ENCODE data around the gene TBRG1. TPM values are rescaled to one million over a fixed set of nuclear protein-coding genes. Genes with fewer than 3 reads are reported as not detected.

Gene TBRG1
- total RNA-seq, 4 donors from 2014 or later, result 15.4 to 31.2 (median 19.8) TPM

DNA sequence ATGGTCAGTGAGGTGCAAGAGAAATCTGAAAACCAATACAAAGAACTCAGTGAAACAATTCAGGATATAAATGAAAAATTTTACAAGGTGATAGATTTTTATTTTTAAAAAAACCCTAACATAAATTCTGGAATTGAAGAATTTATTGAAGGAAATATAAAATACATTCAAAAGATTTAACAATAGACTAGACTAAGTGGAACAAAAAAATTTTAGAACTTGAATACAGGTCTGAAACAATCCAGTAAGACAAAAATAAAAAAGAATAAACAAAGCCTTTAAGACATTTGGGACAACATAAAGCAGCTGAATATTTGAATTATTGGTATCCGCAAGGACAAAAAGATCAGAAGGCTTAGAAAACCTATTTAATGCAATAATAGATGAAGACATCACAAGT, 59.8 kb downstream of the TBRG1 start:
- no peak overlapping the region for H3K4me3 ChIP-seq
- H3K27me3 ChIP-seq, result no peaks in the 10 kb centered on the region
- 100% methylated on average over 1 of the region's 1 CpG for WGBS, 2 donors
- no peak overlapping the region for H3K27ac ChIP-seq
- no peaks in the 10 kb centered on the region for H3K4me1 ChIP-seq
- intact Hi-C loops (cut with DNase I), result no loop called here
- TF ChIP-seq CTCF (IDR thresholded peaks at IDR 0.05), result no peak
- peaks cover 0 to 8% (median 7%) of the 10 kb centered on the region in 3 donors for H3K9me3 ChIP-seq
- no peaks in the 10 kb centered on the region for H3K36me3 ChIP-seq
- DNase-seq, result no peak

Small RNA genes within 50 kb of the gene (small RNA-seq; reads per million reads assigned to genes)
- gene RNA5SP352, result 0 reads per million in 4 donors

Other genes with a start within 250 kb of the TBRG1 start
- not detected for gene OR8B2, start 238.4 kb upstream of the TBRG1 start, total RNA-seq
- not detected for gene OR8B3, start 223.8 kb upstream of the TBRG1 start, total RNA-seq
- gene OR8B4, start 198.0 kb upstream of the TBRG1 start, total RNA-seq, result not detected
- not detected for gene OR8B8, start 177.2 kb upstream of the TBRG1 start, total RNA-seq
- gene OR8B12, start 79.2 kb upstream of the TBRG1 start, total RNA-seq, result not detected
- not detected for gene OR8A1, start 52.9 kb upstream of the TBRG1 start, total RNA-seq
- gene PANX3, start 11.4 kb upstream of the TBRG1 start, total RNA-seq, result not detected
- 10 to 100 TPM in 1 of 4 donors, 1 to 10 TPM in 3; 5.7 to 19.6 (median 8.0) TPM for gene SIAE, start 50.9 kb downstream of the TBRG1 start, total RNA-seq
- 1 to 10 TPM; 2.3 to 8.5 (median 6.0) TPM for gene SPA17, start 51.0 kb downstream of the TBRG1 start, total RNA-seq
- 1 to 10 TPM in 3 of 4 donors, under 1 TPM in 1; 0.83 to 5.0 (median 1.5) TPM for gene NRGN, start 117.1 kb downstream of the TBRG1 start, total RNA-seq
- 10 to 100 TPM in 1 of 4 donors, 1 to 10 TPM in 3; 5.1 to 10.2 (median 7.6) TPM for gene VSIG2, start 129.4 kb downstream of the TBRG1 start, total RNA-seq
- gene ESAM, start 139.4 kb downstream of the TBRG1 start, total RNA-seq, result 10 to 100 TPM in 2 of 4 donors, 1 to 10 TPM in 2; 5.6 to 23.1 (median 9.7) TPM
- gene MSANTD2, start 177.5 kb downstream of the TBRG1 start, total RNA-seq, result 10 to 100 TPM in 1 of 4 donors, 1 to 10 TPM in 3; 5.2 to 16.4 (median 6.7) TPM
- 10 to 100 TPM in 1 of 4 donors, 1 to 10 TPM in 3; 1.8 to 12.4 (median 3.8) TPM for gene ROBO3, start 242.6 kb downstream of the TBRG1 start, total RNA-seq